K562 (cell line): ENCODE data around the gene EMILIN1. TPM values are rescaled to one million over a fixed set of nuclear protein-coding genes. Genes with fewer than 3 reads are reported as not detected.

ENCODE experiments used
- ATAC-seq: fragments of 200-7000 bp; cut with Tn5 transposase; 3 replicates; pipeline ENCODE4 v1.9.1; 2020; ENCODE audit warnings: moderate library complexity
- BruUV-seq: library from RNA; stranded (reverse); fragments of 400-500 nt; replicated peaks from 2 replicates; lab custom pipeline; 2021; lab: Mats Ljungman, UMichigan
- CTCF ChIA-PET: fragments of 300-600 bp; formaldehyde crosslinking; extraction: SDS; loops from one replicate; lab custom pipeline; 2021; ENCODE audit warnings: low intra/inter-chr PET ratio; lab: Yijun Ruan, JAX
- POLR2A ChIA-PET: fragments of 300-600, 350-650 bp; sonication (Branson Sonifier 250); formaldehyde crosslinking; extraction: SDS; loops from one replicate; lab custom pipeline; 2021; ENCODE audit warnings: antibody characterized with exemption, inconsistent platforms; lab: Yijun Ruan, JAX
- DNase-seq, 4 experiments: peaks; one replicate each; pipeline versions ENCODE4 v3.0.0 to v3.0.0-alpha.2; 2011 to 2018; ENCODE audit warnings: low spot score in 3 of 4, mixed read lengths in 3 of 4; ENCODE audit errors: extremely low read depth in 1 of 4
- FAIRE-seq: peaks from 2 replicates; lab custom pipeline; 2011; peaks lifted over from hg19 to GRCh38; lab: Jason Lieb, UNC
- H2AFZ ChIP-seq: 2 replicates; pipeline ENCODE4 v1.6.0; 2011; ENCODE audit warnings: low read depth, low read length, control low read depth, inconsistent platforms
- H3K27ac ChIP-seq: fragments of 200-600 bp; 3 replicates; pipeline ENCODE4 v1.8.0; 2011; ENCODE audit warnings: low read depth, mild to moderate bottlenecking, control low read depth, inconsistent platforms, low read length, moderate library complexity, mixed read lengths; ENCODE audit errors: extremely low read depth
- H3K27me3 ChIP-seq, 2 experiments: fragments of 300-600 bp in 1 of 2; 2 replicates in 1 of 2; 3 replicates in 1 of 2; pipeline versions ENCODE4 v1.6.0 to v1.8.0; 2011; ENCODE audit warnings: inconsistent platforms in 2 of 2, low read length in 2 of 2, mild to moderate bottlenecking in 1 of 2, mixed read lengths in 1 of 2, moderate library complexity in 1 of 2; ENCODE audit not compliant: control insufficient read depth in 2 of 2, insufficient read depth in 2 of 2
- H3K36me3 ChIP-seq: fragments of 300-600 bp; 3 replicates; pipeline ENCODE4 v1.8.0; 2011; ENCODE audit warnings: mild to moderate bottlenecking, low read length, inconsistent platforms; ENCODE audit not compliant: control insufficient read depth, insufficient read depth
- H3K4me1 ChIP-seq, 2 experiments: fragments of 200-600 bp in 1 of 2; replicated peaks in 1 of 2; 2 replicates in 1 of 2; 3 replicates in 1 of 2; pipeline versions ENCODE4 v1.5.1 to v1.8.0; 2011; ENCODE audit warnings: inconsistent platforms in 2 of 2, low read length in 2 of 2, mild to moderate bottlenecking in 1 of 2, mixed read lengths in 1 of 2, moderate library complexity in 1 of 2; ENCODE audit not compliant: control insufficient read depth in 2 of 2, insufficient read depth in 2 of 2
- H3K4me2 ChIP-seq: 2 replicates; pipeline ENCODE4 v1.6.1; 2011; ENCODE audit warnings: low read length, control low read depth, inconsistent platforms, mixed read lengths; ENCODE audit not compliant: insufficient read depth
- H3K4me3 ChIP-seq: fragments of 200-600 bp; sonication (generic), shearing (Covaris generic); 2 replicates; pipeline ENCODE4 v1.5.1; 2016; ENCODE audit warnings: control low read depth, inconsistent platforms
- H3K79me2 ChIP-seq: fragments of 200-600 bp; 3 replicates; pipeline ENCODE4 v1.8.0; 2011; ENCODE audit warnings: low read length, inconsistent platforms; ENCODE audit not compliant: control insufficient read depth, insufficient read depth
- H3K9ac ChIP-seq, 2 experiments: 2 replicates each; pipeline versions ENCODE4 v1.6.0 to v1.6.1; 2011; ENCODE audit warnings: low read depth in 2 of 2, low read length in 2 of 2, control low read depth in 1 of 2, inconsistent platforms in 1 of 2, mild to moderate bottlenecking in 1 of 2, mixed read lengths in 1 of 2; ENCODE audit not compliant: insufficient read depth in 1 of 2
- H3K9me1 ChIP-seq: one replicate; pipeline ENCODE4 v1.6.0; 2011; ENCODE audit warnings: inconsistent platforms, mild to moderate bottlenecking, low read length, moderate library complexity; ENCODE audit not compliant: control insufficient read depth, insufficient read depth
- H3K9me3 ChIP-seq: replicated peaks from 2 replicates; pipeline ENCODE4 v1.5.1; 2011; ENCODE audit warnings: low read depth, low read length, inconsistent platforms; ENCODE audit not compliant: control insufficient read depth, insufficient read depth
- H4K20me1 ChIP-seq: replicated peaks from 2 replicates; pipeline ENCODE4 v1.6.1; 2011; ENCODE audit warnings: low read length, inconsistent platforms, mixed read lengths; ENCODE audit not compliant: control insufficient read depth, insufficient read depth
- DMBX1 ChIP-seq: fragments of 250-450 bp; sonication (Bioruptor Pico); IDR thresholded peaks from 2 replicates; pipeline ENCODE4 v1.8.0; 2022; ENCODE audit warnings: inconsistent platforms, mild to moderate bottlenecking, moderate library complexity, borderline replicate concordance
- EGR1 ChIP-seq: fragments of 450-650 bp; conservative IDR thresholded peaks from 2 replicates; pipeline ENCODE4 v1.6.1; 2017; ENCODE audit warnings: mild to moderate bottlenecking
- ERF ChIP-seq: fragments of 450-650 bp; formaldehyde crosslinking; IDR thresholded peaks from 2 replicates; pipeline ENCODE4 v1.4.0; 2020; ENCODE audit warnings: mild to moderate bottlenecking, mixed read lengths
- FIP1L1 ChIP-seq: fragments of 200-400 bp; formaldehyde crosslinking; IDR thresholded peaks from 2 replicates; pipeline ENCODE4 v1.6.1; 2018; ENCODE audit warnings: mild to moderate bottlenecking, low read depth, low read length; ENCODE audit not compliant: poor library complexity, severe bottlenecking
- NFIC ChIP-seq: fragments of 450-650 bp; IDR thresholded peaks from 2 replicates; pipeline ENCODE4 v1.6.1; 2017; ENCODE audit warnings: mild to moderate bottlenecking, inconsistent platforms
- NR4A1 ChIP-seq, 2 experiments: fragments of 250-450 bp in 1 of 2; fragments of 450-650 bp in 1 of 2; sonication (Bioruptor Pico) in 1 of 2; IDR thresholded peaks; 2 replicates each; pipeline versions ENCODE4 v1.4.0 to v1.6.1; 2016 to 2020; ENCODE audit warnings: mild to moderate bottlenecking in 2 of 2, missing compliant biosample characterization in 1 of 2, missing genetic modification characterization in 1 of 2, moderate library complexity in 1 of 2
- POLR2G ChIP-seq: fragments of 200-400 bp; formaldehyde crosslinking; IDR thresholded peaks from 2 replicates; pipeline ENCODE4 v1.6.1; 2017; ENCODE audit warnings: low read depth, mild to moderate bottlenecking, antibody characterized with exemption, low read length, moderate library complexity
- ZNF592 ChIP-seq: fragments of 450-650 bp; IDR thresholded peaks from 2 replicates; pipeline ENCODE4 v1.6.1; 2017; ENCODE audit warnings: antibody characterized with exemption, mild to moderate bottlenecking
- WGBS: fragments of 100-300 bp; shearing (Covaris generic); methylation state at CpG from one replicate; pipeline ENCODE4 v1.1.6; 2016; ENCODE audit warnings: low coverage, mixed read lengths; ENCODE audit not compliant: insufficient coverage; ENCODE audit errors: missing lambda C conversion rate; 5-methylcytosine and 5-hydroxymethylcytosine counted together
- in situ Hi-C: fragments of 300-500 bp; cut with MboI; formaldehyde crosslinking; loops from 4 replicates; pipeline ENCODE4 v1.15.0; 2018; ENCODE audit warnings: inconsistent platforms, mixed read lengths
- intact Hi-C: fragments of 100-400 bp; cut with micrococcal nuclease; formaldehyde crosslinking; loops from 2 replicates; pipeline ENCODE4 v1.14.2; 2022
- polyA plus RNA-seq, 8 experiments: library from polyadenylated mRNA; depleted of rRNA in 4 of 8; stranded (reverse) in 5 of 8; unstranded in 3 of 8; fragments of >200 nt; fragmentation: Nextera tagmentation in 2 of 8; fragmentation: Illumina TruSeq in 1 of 8; extraction: Ambion mirVana in 2 of 8; extraction: Trizol in 1 of 8; gene quantifications; 2 replicates each; pipeline versions ENCODE4 v1.2.1 to v1.2.3, GENCODE V29; 2011 to 2014; ENCODE audit warnings: inconsistent platforms in 1 of 8, missing spikeins in 1 of 8
- total RNA-seq, 7 experiments: library from RNA; depleted of rRNA in 6 of 7; stranded (reverse); fragments of >200 nt in 6 of 7; fragmentation: Illumina TruSeq in 2 of 7; extraction: Trizol in 2 of 7; gene quantifications; 2 replicates each; pipeline versions ENCODE4 v1.2.1 to v1.2.3, GENCODE V29; 2011 to 2021; ENCODE audit warnings: low replicate concordance in 1 of 7
- TF ChIP-seq, protein P1 (sequence below): fragments of 450-650 bp; IDR thresholded peaks from 2 replicates; pipeline ENCODE4 v1.7.0; 2016; ENCODE audit warnings: borderline replicate concordance

The EMILIN1 gene
- total and polyA plus RNA-seq, 9 of the 15 experiments (the other 6 are each of a cell fraction or from before 2014, with no cell fraction given): 0.04 to 2.7 (median 0.54) TPM; not detected in 2

- Histone ChIP-seq H3K27me3 (no peaks in the 10 kb centered on the region), H3K4me3 (no peak overlapping the region)
- FAIRE-seq: no peak
- intact Hi-C loops: loop anchor here (1.0 to 2.0 kb wide), 3 partner anchors 31 to 235 kb away; partner anchors contain the start of gene AGBL5
- TF ChIP-seq FIP1L1: peak; percentile 8
- peak; percentile 9; the same call in 1 of the 2 replicates for TF ChIP-seq NR4A1 (CRISPR knock-in tag; IDR thresholded peaks at IDR 0.05)
- no peak for TF ChIP-seq NR4A1 (tag; IDR thresholded peaks at IDR 0.05)
- 0 out of 2 replicates have a peak, but pooled peaks have one; percentile 43 for TF ChIP-seq ZNF592
- TF ChIP-seq EGR1: peak; percentile 78
- 0 out of 2 replicates have a peak, but pooled peaks have one; percentile 47 for TF ChIP-seq ERF
- TF ChIP-seq NFIC: no peak
- peak; percentile 45; the same call in 1 of the 2 replicates for TF ChIP-seq POLR2G
- TF ChIP-seq, protein P1, sequence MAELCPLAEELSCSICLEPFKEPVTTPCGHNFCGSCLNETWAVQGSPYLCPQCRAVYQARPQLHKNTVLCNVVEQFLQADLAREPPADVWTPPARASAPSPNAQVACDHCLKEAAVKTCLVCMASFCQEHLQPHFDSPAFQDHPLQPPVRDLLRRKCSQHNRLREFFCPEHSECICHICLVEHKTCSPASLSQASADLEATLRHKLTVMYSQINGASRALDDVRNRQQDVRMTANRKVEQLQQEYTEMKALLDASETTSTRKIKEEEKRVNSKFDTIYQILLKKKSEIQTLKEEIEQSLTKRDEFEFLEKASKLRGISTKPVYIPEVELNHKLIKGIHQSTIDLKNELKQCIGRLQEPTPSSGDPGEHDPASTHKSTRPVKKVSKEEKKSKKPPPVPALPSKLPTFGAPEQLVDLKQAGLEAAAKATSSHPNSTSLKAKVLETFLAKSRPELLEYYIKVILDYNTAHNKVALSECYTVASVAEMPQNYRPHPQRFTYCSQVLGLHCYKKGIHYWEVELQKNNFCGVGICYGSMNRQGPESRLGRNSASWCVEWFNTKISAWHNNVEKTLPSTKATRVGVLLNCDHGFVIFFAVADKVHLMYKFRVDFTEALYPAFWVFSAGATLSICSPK: no peak
- TF ChIP-seq DMBX1 (CRISPR knock-in tag): 0 out of 2 replicates have a peak, but pooled peaks have one; percentile 39
- TF ChIP-seq, all 486 proteins: peak for 7
- Histone ChIP-seq H3K9me3 (no peaks in the 10 kb centered on the region), H3K79me2 (peaks cover 4% of the 10 kb centered on the region; the same call in 1 of the 3 replicates), H3K4me2 (peak overlapping the region; percentile 78; the same call in 1 of the 2 replicates), H3K9ac (peak overlapping the region; percentile 62 to 84), H3K4me1 (peaks cover 44 to 73% of the 10 kb centered on the region in 2 experiments), H2AFZ (peak overlapping the region; percentile 90; the same call in 1 of the 2 replicates), H3K27ac (peak overlapping the region; percentile 87), H4K20me1 (no peaks in the 10 kb centered on the region), H3K36me3 (no peaks in the 10 kb centered on the region), H3K9me1 (peaks cover 4% of the 10 kb centered on the region)
- 73% methylated on average over 24 of the region's 38 CpGs for WGBS
- POLR2A ChIA-PET: interaction anchor here (0.6 to 2.3 kb wide), 15 partner anchors 10 to 209 kb away, joined by 3 to 11 read pairs (median 5); partner anchors contain the start of gene OST4
- in situ Hi-C loops: no loop called here
- no TSS peak for BruUV-seq
- CTCF ChIA-PET: no interaction called here
- DNase-seq (peak; percentile 41 to 56 (median 54)), ATAC-seq (no peak)
Observed at GRCh38 chr2:27081984-27082772, 3.8 kb downstream of the EMILIN1 start.
